GM10266 (cell line): Measurements from ENCODE around the gene SCN4A.
"Not testable (repeated sequence)": the region's sequence is repeated elsewhere in the genome, so short reads cannot be mapped to it uniquely, and the experiment has no call there.

ENCODE experiments used
- DNase-seq: peaks from one replicate; pipeline ENCODE4 v3.0.0; 2012; ENCODE audit errors: extremely low spot score
- CTCF ChIP-seq: IDR thresholded peaks from 2 replicates; pipeline ENCODE4 v1.5.1; 2012; ENCODE audit warnings: mild to moderate bottlenecking, low read depth; ENCODE audit not compliant: control insufficient read depth, insufficient read depth; ENCODE audit errors: missing control alignments

The SCN4A gene

GRCh38 chr17:63919311-63919723 is 53.4 kb downstream of the SCN4A start:
- peak; percentile 79 for DNase-seq
- TF ChIP-seq CTCF = peak; percentile 94

- DNase-seq = not testable (repeated sequence)
Observed at GRCh38 chr17:63918789-63919305, 53.9 kb downstream of the SCN4A start, which contains the start of gene GH1. Gene GH1 (minus strand): TSS chr17:63918839. CDS start chr17:63918776, 63 bp downstream.

GRCh38 chr17:63918305-63918704 is 54.4 kb downstream of the SCN4A start:
- DNase-seq = no peak
- TF ChIP-seq CTCF = no peak

DNA sequence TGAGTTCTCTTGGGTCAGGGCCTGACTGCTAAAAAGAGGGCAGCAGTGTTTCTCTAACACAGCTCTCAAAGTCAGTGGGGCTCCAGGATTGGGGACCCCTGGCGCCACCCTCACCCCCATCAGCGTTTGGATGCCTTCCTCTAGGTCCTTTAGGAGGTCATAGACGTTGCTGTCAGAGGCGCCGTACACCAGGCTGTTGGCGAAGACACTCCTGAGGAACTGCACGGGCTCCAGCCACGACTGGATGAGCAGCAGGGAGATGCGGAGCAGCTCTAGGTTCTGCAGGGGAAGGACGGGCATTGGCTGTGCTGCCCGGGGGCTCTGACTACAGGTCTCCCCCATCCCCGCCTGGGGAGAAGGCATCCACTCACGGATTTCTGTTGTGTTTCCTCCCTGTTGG is 55.1 kb downstream of the SCN4A start:
- no peak for TF ChIP-seq CTCF
- no peak for DNase-seq

GRCh38 chr17:63917206-63917605 is 55.5 kb downstream of the SCN4A start:
- DNase-seq = not testable (repeated sequence)

DNA sequence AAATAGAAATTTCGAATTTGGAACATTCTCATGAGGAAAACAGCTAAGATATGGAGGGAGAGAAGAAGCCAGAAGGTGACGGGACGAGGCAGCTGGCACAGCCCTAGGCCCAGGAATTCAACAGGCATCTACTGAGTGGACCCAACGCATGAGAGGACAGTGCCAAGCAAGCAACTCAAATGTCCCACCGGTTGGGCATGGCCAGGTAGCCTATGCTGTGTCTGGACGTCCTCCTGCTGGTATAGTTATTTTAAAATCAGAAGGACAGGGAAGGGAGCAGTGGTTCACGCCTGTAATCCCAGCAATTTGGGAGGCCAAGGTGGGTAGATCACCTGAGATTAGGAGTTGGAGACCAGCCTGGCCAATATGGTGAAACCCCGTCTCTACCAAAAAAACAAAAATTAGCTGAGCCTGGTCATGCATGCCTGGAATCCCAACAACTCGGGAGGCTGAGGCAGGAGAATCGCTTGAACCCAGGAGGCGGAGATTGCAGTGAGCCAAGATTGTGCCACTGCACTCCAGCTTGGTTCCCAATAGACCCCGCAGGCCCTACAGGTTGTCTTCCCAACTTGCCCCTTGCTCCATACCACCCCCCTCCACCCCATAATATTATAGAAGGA is 56.0 kb downstream of the SCN4A start:
- no peak for DNase-seq
- TF ChIP-seq CTCF = no peak

- not testable (repeated sequence) for DNase-seq
Observed at GRCh38 chr17:63915753-63916152, 57.0 kb downstream of the SCN4A start.

DNA sequence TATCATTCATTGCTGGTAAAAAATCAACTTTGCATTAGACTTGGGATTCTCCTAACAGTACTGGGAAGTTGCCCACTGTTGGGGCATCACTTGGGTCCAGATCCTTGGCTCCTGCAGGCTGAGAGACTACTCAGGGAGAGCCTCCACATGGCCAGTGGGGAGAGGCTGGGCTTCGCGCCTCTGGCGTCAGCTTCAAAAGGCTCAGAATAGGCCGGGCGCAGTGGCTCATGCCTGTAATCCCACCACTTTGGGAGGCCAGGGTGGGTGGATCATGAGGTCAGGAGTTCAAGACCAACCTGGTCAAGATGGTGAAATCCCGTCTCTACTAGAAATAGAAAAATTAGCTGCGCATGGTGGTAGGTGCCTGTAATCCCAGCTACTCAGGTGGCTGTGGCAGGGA is 58.2 kb downstream of the SCN4A start:
- DNase-seq = no peak
- no peak for TF ChIP-seq CTCF

- peak; percentile 83 for TF ChIP-seq CTCF
- DNase-seq = peak; percentile 53
Observed at GRCh38 chr17:63911657-63912100, 61.0 kb downstream of the SCN4A start.
